Measurements from ENCODE around the gene IRF2BPL.
"Not testable (repeated sequence)": the region's sequence is repeated elsewhere in the genome, so short reads cannot be mapped to it uniquely, and the experiment has no call there.

IRF2BPL gene

DNA sequence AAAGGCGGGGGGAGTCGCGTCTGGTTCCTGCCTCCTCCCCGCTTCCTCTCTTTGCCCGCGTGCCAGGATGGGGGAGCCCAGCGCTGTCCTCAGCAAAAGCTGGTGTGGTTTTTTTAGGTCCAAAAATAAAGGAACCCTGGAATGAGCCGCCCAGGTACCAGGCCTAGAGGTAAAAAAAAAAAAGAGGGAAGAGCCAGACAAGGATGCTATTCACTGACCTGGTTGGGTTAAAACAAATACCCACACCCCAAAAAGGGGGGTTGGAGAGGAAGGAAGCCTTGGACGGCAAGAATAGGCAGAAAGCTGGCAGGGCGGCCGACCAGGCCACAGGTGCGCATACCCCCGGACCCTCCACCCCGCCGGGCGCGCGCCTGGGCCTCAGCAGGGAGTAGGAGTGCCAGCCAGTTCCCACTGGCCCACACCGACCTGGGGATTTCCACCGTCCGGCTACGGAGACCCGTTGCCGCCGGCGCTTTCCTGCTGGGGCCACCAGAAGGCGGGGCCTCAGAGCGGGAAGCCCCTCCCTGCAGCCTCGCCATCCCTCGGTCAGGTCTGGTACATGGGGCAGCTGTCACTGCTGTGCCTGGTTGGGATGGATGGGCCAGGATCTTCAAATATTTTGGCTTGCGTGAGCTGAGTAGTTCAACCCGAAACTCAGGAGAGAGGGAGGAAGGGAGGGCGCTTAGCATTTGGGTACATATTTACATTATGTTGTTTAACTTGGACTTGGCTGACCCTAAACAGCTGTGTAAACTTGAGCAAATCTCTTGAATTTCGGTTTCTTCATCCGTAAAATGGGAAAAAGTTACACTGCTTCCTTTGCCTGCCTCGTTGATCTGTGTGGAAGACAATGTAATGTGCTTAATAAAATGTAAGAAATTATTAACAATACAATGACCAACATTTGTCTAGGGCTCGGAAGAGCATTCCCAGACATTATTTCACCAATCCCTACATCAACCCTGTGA, 5.4 kb upstream of the IRF2BPL start:
- peak; percentile 76 for DNase-seq (ENCODE audit: low spot score)

DNA sequence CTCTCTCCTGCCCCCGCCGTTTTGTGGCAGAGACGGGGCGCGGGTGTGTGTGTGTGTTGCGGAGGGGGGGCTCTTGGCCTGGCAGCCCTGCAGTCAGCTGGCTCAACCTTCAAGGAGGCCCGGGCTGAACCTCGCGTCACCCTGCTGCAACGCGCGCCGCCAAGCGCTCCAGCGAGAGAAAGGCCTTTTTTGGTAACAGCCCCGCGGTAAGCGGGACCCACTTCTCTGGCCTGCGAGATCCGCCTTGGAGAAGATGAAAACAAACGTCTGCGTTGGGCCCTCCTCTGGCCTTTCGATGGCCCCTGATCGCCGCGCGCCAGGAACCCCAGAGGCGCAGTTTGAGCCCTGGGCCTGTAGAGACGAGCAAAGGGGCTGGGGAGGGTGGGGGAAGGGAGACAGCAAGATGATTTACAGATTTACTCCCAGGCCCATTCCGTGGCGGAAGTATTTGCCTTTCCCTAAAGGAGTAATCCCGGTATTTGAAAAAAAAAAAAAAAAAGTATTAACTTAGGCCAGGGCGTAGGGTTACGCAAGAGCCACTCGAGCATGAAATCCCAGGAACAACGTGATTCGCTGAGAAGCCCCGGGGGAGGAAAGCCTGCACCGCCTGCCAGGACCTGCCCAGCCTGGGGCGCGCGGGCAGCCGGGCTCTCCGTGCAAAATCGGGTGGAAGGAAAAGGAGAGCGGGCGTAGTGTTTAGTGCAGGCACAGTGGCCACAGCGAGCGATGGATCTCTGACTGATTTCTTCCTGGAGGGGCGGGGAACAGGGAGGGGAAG, 4.5 kb upstream of the IRF2BPL start:
- peak; percentile 66 for DNase-seq (ENCODE audit: low spot score)

DNA sequence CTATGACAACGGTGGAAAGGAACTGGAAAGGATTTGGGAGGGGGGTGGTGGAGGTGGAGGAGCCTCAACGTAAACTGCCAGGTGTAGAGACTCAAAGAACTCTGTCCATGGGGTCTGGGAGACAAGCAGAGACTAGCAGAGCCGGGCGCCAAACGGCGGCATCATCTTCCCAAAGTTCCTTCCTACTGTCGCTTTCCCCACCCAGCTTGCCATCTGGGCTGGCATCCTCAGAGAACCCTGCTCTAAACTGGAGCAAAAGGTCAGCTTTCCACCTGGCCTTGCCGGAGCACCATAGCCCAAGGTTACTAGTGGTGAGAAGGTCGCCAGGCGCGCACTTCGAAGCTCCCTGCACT, 4.0 kb upstream of the IRF2BPL start:
- no peak for DNase-seq (ENCODE audit: low spot score)

DNA sequence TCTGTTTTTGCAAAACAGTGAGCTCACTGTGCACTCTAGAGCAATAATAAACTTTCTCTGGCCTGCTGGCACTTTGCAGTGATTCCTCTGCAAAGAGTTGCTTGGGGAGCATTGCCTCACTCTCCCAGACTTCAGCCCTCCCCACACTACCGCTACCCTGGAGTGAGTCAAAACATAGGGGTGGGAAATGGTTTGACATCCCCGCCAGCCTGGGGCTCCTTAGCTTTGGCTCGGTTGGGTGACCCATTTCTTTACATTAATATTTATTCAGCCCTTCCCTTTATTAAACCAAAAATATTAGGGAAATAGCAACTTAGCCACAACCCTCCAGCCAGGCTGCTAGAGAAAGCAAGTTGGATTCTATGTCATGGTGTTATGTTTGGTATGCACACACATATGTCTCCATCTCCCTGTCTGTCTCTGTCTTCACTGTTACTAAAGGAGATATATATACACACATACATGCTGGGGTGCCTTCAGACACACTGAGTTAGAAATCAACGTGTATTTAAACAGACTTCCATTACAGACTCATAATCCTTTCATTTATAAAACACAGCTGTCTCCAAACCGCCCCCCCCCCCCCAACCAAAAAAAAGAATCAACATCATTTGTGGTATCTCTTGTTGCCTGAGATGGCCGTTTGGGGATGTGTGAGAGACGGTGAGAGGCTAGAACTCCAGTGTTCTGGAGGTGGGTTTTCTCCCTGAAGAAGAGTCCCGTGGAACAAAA, 3.4 kb upstream of the IRF2BPL start:
- DNase-seq (ENCODE audit: low spot score): no peak

DNA sequence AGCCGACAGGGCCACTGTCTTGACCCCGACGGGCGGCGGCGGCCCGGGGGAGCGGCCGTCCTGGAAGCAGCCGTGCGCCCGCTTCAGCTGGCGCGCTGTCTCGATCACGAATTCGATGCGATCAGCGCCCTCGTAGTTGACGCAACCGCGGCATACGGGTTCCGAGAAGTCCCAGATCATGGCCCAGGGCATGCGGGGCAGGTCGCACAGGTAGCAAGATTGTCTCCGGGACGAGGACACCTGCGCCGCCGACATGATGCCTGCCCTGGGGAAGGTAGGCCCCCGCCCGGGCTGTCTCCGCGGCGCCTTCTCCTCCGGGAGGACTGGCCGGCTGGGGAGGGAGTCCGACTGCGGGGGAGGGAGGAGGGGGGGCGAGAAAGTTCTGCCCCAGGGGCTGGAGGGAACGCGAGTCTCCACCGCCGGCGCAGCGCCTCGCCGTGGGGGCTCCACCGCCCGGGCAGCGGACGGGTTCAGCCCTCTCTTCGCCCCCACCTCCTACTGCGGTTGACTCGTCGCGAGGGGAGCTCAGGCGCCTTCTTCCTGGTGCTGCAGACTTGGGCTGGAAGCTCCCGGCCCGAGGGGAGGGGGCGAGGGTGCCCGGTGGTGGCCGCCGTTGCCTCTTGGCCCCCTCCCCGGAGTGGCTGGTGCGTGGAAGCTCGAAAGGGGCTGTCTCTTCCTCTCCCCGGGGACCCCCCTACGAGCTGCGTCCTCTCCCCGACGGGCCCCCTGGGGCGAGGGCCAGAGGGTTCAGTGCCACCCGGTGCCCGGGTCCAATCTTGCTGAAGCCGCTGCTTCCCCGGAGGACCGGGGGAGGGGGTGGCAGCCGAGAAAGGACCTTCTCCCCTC, 747 bp downstream of the IRF2BPL start:
- DNase-seq (ENCODE audit: low spot score): peak; percentile 46

DNA sequence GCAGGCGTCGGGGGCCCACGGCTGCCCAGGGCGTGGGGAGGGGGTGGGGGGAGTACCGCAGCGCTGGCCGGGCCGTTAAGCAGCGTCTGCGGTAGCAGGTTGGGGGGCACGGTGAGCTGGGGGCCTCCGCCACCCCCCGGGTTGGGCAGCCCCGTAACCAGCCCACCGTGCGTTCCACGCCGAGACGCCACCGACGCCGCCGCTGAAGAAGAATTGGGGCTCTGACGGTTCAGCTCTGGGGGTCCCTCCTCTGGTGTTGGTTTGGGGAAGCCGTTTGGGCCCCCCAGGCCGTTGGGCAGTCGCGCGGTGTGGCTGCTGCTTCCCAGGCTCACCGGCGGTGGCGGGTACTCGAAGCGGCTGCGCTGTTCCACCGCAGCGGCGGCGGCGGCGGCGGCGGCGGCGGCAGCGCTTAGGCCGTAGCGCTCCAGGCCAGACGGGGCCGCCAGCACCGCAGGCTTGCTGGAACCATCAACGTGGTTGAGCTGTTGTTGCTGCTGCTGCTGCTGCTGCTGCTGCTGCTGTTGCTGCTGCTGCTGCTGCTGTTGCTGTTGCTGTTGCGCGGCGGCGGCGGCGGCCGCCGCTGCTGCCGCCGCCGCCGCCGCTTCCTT, 1.5 kb downstream of the IRF2BPL start:
- DNase-seq (ENCODE audit: low spot score): no peak

DNA sequence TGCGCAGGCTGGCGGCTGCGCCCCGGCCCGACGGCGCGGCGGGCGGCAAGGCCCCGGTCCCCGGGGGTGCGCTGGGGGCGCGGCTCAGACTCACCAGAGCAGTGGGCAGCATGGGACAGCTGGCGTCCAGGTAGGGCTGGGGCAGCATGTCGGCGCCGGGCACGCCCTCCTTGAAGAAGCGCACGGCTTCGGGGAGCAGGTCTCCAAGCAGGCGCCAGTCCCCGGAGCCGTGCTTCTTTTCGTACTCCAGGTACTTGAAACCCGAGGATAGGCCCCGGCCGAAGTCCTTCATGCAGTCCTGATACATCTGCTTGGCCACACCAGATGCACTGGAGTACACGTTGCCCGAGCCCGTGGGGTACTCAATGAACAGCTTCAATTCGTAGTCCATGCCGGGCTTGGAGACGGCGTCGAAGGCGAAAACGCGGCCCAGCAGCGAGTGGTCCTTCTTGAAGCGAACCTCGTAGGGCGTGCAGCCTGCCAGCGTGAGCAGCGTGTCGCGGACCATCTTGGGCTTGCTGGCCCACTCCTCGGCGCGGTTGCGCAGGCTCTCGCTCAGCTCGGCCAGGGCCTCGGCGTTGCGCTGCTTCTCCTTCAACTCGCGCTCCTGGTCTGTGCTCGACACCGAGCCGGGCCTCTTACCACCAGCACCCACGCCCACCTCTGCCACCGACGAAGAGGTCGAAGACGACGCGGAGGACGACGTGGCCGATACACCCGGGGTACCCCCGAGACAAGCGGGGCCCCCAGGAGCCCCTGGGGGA, 2.2 kb downstream of the IRF2BPL start:
- DNase-seq (ENCODE audit: low spot score): no peak

DNA sequence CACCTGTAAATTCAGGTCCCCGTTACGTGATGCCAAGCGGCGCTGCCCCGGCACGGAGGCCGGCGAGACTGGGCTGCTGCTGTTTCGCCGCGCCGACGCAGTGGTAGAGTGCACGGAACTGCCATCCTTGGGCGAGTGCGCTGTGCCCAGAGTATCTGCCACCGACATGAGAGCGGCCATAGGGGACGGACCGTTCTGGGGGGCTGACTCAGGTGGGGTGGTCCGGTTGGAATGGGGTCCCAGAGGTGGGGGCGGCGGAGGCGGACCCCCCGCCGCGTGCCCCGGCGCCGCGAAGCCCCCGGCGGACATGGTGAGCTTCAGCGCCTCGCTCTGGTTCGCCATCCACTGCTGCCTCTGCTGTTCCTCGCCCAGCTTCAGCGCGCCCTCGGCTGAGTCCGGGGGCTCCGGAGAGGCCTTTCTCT, 2.8 kb downstream of the IRF2BPL start:
- DNase-seq (ENCODE audit: low spot score): no peak

DNA sequence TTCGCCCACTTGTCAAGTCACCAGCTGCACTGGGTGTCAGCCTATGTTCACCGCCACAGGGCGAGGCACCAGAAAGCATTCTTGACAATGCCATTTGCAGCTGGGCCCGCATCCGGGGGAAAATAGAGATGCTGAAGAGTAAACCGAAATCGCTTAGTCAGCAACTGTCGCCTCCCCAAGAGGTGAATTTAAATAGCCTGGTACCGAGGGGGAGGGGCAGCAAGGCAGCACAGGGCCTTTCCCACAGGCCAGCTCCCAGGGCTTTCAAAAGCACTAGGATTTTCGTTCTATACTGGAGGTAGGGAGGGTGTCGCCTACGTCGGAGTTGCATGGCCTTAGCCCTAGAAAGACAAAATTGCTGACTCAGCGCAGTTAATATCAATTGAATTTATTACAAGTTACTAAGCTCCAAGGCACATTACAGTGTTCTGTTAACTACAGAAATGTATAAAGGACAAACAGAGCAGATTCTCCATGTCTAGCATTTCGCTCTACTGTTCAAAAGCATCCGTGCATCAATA, 4.3 kb downstream of the IRF2BPL start:
- no peak for DNase-seq (ENCODE audit: low spot score)

DNA sequence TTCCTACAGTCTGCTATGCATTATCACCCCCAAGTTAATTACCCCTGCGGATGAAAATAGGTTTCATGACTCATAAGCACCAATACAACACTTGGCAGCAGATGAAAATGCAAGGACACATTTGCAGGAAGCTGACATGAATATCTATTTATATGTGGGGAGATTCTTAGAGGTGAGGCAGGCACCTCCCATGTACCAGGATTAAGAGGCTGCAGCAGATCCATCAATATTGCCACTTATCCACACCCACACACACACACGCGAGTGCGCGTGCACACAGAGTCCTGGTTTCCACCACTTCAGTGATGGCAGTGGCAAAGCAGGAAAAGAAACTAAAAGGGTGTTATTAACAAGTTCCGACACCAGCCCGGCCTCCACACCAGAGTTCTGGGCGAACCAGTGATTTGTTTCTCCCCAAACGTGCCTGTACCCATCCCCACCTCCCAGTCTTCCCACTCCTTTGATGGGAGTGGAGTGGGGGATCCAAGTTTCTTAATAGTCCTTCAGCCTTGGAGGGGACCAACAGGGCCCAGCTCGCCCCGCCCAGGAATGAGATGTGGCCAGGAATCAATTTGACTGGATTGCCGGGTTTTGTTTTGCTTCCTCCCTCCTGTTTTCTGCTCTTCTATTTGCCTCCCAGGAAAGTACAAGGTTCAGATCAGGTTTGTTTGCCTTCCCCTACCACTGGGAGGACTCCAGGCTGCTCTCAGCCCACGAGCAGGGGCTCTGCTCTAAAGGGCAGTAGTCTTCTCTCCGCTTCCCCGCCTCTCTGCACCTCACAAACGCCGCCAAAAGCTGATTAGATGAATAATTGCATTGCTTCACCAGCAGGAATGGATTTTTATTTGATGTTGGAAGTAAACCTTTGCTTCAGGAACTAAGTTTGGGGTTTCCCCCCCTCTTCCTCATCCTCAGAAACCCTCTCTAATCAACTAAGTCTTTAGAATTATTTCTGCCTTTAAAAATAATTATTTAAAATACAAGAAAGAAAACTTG, 5.2 kb downstream of the IRF2BPL start:
- DNase-seq (ENCODE audit: low spot score): no peak

DNA sequence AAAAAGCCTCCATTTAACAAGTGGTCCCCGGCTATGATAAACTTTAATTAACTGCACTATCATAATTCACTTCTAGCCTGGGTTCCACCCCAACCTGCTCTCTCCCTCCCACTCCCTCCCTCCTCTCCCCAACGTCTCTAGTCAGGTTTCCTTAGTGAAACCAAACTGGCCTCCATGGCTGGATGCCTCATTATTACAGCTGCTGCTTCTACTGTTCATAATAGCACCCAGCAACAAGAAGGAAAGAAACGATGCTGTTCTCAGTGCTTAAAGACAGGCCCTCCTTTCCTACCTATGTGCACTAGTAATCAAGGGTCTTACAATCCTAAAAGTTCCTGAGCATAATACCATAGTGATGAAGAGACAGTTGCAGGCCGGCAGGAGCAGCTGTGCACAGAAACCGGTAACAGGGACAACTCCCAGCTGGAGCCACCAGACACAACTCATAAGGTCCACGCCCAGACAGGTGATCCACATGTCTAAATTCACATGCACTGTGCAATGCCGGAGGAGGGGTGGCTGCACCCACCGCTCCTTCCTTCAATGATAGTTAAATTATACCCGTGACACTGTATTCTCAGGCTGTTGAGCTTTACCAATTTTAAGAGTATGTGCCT, 6.2 kb downstream of the IRF2BPL start:
- no peak for DNase-seq (ENCODE audit: low spot score)

DNA sequence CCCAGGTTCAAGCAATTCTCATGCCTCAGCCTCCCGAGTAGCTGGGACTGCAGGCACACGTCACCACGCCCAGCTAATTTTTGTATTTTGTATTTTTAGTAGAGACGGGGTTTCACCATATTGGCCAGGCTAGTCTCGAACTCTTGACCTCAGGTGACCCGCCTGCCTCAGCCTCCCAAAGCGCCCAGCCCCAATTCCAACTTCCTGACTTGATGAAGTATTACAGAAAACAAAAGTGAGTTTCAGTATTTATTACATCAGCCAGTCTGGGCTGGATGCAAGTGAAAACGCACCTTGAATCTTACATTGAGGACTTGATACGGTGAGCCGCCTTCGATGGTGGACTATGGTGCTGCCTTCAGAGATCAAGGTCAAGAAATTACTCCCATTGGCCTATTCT, 7.1 kb downstream of the IRF2BPL start:
- DNase-seq (ENCODE audit: low spot score): not testable (repeated sequence)

DNA sequence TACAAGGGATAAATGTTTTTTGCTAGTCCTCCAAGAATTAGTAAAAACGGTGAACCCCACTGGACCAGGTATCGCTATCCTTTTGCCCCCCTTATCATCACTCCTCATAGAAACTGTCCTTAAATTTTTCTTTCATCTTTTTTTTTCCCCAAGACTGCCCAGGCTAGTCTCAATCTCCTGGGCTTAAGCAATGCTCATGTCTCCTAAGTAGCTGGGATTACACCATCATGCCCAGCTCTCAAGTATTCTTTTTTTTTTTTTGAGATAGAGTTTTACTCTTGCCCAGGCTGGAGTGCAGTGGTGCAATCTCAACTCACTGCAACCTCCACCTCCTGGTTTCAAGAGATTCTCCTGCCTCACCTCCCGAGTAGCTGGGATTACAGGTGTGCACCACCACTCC, 9.7 kb downstream of the IRF2BPL start:
- no peak for DNase-seq (ENCODE audit: low spot score)

DNA sequence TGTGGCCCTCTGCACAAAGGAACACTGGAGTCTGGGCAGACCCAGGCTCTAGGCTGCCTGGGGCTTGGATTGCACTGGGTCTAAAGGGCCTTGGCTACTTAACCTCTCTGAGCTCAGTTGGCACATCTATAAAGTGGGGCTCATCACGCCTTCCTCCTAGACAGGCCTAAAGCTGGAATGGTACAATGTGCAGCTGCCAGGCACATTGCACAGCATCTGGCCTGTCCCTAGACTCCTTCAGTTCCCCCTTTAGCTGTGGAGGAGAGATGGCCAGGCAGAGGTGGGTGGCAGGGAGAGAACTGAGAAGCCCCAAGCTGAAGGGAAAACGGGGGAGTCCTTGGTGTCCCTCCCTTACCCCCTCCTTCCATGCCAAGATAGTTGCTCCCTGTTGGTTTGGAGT, 10.8 kb downstream of the IRF2BPL start:
- DNase-seq (ENCODE audit: low spot score): no peak

DNA sequence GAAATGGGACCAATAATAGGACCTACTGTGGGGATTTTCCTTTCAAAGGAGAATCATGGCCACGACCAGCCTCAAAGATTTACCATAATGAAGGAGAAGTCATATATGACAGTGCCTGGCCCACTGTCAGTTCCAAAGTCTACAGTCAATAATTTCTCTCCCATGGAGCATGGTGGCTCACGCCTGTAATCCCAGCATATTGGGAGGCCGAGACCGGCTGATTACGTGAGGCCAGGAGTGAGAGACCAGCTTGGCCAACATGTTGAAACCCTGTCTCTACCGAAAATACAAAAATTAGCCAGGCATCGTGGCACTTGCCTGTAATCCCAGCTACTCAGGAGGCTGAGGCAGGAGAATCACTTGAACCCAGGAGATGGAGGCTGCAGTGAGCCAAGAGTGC, 13.8 kb downstream of the IRF2BPL start:
- no peak for DNase-seq (ENCODE audit: low spot score)

DNA sequence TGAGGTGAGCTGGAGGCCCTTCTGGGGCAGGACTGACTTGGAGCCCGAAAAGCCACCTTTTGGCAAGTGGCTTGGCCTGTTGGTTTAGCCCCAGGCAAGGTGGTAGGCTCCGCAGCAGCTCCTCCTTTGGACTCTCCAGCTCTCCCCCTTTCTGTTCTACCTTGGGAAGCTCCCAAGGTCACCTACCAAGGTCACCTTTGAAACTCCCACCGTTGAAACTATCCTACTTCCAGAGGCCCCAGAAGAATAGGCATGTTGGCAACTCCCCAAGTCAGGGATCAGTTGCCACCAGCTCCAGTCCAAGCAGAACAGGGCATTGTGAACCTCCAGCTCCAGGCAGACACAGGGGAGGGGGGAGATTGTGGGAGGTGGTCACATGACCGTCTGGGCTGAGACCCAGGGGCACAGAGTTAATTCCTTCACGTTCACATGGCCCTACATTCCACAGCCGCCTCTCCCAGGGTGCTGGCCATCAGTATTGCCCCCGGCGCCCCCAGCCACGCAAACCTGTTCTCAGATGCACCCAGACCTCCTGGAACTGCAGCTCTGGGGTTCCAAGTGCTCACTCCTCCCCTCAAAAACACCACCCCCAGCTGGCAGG, 14.4 kb downstream of the IRF2BPL start:
- no peak for DNase-seq (ENCODE audit: low spot score)

DNA sequence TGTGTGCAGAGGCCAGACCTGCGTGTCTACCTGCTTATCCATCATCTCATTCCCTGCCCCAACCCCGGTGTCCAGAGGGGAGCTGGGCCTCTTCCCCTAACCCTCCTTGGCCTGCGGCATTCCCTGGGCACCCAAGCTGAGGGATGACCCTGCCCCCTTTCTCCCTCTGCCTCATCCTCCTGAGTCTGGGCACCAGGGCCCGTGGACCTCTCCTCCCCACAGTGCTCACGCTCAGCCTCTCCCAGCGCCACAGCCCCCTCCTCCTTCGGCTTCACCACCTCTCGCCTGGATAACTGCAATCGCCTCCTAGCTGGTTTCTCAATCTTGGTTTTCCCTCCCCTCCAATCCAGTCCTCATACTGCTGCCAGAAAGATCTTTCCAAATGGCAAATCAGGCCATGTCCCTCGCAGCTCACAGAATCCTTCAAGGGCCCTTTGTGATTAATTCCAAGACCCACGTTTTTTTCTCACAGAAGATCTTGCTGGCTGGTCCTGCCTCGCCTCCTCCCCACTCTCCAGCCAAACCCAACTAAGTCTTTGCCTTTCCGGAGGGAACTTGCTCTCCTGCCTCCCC, 16.2 kb downstream of the IRF2BPL start:
- no peak for DNase-seq (ENCODE audit: low spot score)

DNA sequence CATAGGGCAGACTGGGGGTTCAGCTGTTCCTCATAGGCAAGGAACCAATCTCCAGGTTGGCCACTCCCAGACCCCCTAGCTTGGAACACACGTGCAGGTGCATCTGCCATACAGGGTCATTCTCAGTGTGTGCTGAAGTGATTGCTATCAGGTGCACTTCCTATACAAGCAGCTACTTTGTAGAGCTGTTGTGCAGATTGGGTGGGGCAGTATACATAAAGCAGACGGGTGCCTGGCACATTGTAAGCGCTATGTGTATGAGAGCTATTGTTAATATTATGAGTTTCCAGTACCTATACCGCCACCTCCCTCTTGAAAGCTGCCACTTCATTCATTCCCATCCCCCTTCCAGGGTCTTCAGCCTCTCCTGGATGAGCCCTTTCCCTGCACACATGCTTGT, 17.3 kb downstream of the IRF2BPL start:
- no peak for DNase-seq (ENCODE audit: low spot score)

Data from NAMALWA (cell line).